ENCODE results near the gene SP2. TPM values are rescaled to one million over a fixed set of nuclear protein-coding genes. Genes with fewer than 3 reads are reported as not detected.
A peak's percentile ranks its signal among the peaks of the same experiment; 100 is the strongest.

SP2 gene
- total RNA-seq, 6 experiments from 2014 or later: 3.1 to 7.9 (median 5.5) TPM

DNA sequence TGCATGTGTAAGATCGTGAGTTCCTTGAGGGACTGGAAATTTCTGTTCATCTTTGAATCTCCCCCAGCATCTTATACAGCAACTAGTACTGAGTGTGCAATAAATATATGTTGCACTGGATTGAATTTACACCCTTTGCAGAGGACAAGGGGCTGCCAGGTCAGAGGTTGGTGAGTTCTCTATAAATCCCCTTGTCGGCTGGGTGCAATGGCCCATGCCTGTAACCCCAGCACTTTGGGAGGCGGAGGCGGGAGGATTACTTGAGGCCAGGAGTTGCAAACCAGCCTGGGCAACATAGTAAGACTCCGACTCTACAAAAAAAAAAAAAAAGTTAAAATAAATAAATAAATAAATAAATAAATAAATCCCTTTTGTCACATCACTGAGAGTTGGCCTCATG, 35.6 kb upstream of the SP2 start:
- 68% methylated on average over 2 of the region's 5 CpGs for WGBS (ENCODE audit: insufficient coverage, low coverage, low lambda C conversion rate, missing lambda C conversion rate)
- ATAC-seq (no peak), DNase-seq (peak in 1 of 3 donors; percentile 12)
- TF ChIP-seq, protein P1, sequence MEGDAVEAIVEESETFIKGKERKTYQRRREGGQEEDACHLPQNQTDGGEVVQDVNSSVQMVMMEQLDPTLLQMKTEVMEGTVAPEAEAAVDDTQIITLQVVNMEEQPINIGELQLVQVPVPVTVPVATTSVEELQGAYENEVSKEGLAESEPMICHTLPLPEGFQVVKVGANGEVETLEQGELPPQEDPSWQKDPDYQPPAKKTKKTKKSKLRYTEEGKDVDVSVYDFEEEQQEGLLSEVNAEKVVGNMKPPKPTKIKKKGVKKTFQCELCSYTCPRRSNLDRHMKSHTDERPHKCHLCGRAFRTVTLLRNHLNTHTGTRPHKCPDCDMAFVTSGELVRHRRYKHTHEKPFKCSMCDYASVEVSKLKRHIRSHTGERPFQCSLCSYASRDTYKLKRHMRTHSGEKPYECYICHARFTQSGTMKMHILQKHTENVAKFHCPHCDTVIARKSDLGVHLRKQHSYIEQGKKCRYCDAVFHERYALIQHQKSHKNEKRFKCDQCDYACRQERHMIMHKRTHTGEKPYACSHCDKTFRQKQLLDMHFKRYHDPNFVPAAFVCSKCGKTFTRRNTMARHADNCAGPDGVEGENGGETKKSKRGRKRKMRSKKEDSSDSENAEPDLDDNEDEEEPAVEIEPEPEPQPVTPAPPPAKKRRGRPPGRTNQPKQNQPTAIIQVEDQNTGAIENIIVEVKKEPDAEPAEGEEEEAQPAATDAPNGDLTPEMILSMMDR (IDR thresholded peaks at IDR 0.05): no peak
- no peak for TF ChIP-seq POLR2A (IDR thresholded peaks at IDR 0.05)
- Histone ChIP-seq H3K27me3 (no peaks in the 10 kb centered on the region), H3K27ac (no peak overlapping the region), H3K4me1 (no peaks in the 10 kb centered on the region), H3K4me3 (no peak overlapping the region), H3K9me3 (no peaks in the 10 kb centered on the region), H3K36me3 (no peaks in the 10 kb centered on the region)
- intact Hi-C loops (cut with DNase I): no loop called here

DNA sequence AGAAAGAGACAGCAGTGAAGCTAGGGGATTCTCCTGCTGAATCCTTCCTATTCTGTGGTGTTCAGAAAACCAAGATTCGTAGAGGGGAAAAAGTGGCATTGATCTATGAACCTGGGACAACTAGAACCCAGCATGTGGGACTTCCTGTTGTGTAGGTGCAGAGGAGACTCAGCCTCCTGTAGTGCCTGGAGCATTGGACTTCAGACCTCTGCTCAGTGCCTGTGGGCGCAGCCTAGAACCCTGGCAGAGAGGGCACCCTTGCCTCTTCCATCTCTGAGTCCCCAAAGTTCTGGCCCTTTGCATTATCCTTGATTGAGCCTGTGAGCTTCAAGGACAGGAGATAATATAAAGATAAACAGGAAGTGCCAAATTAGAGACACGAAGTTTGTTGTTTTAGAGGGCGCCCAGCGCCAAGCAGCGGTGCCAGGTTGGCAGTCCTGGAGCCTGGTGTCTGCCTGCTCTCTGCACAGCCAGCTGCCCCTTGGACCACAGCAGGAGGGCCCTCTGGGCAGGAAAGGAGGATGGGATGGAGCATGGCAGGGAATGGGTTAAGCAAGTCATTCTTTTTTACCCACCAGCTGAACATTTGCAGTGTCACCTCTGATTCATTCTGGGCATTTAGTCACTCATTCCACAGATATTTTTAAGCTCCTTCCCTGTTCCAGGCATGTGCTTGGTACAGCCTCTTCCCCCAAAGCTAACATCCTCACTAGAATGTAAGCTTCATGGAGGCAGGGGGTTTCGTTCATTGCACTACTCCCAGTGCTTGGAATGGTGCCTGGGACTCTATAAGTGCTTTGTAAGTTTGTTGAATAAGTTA, 33.2 kb upstream of the SP2 start:
- ATAC-seq: peak in 1 of 4 donors; percentile 35
- WGBS (ENCODE audit: insufficient coverage, low coverage, low lambda C conversion rate, missing lambda C conversion rate): 62% methylated on average over 6 of the region's 7 CpGs
- Histone ChIP-seq H3K36me3 (no peaks in the 10 kb centered on the region), H3K4me1 (no peaks in the 10 kb centered on the region), H3K9me3 (no peaks in the 10 kb centered on the region), H3K4me3 (no peak overlapping the region), H3K27me3 (no peaks in the 10 kb centered on the region), H3K27ac (no peak overlapping the region)
- DNase-seq: peak in 1 of 3 donors; percentile 32
- intact Hi-C loops (cut with DNase I): no loop called here
- TF ChIP-seq, protein P1 (IDR thresholded peaks at IDR 0.05): no peak
- TF ChIP-seq POLR2A (IDR thresholded peaks at IDR 0.05): no peak

DNA sequence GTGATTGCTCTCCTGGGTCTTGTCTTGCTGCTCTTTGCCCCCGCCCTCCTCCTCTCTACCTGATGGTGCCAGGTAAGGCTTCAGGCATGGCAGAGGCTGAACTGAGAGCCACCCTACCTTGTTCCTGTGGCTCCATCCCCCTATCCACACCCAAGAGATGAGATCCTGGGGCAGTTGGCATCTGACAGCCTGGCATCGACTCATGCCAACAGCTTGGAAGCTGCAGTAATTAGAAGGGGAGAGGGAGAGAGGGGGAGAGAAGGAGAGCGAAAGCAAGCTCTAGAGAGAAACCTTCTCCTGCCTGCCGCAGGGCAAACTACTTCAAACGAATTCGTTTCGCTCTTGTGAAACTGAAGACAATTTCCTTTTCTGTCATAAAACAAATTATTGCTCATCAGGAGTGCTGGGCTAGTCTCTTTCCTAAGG, 31.2 kb upstream of the SP2 start:
- no peaks in the 10 kb centered on the region for H3K27me3 ChIP-seq
- H3K4me3 ChIP-seq: no peak overlapping the region
- intact Hi-C loops (cut with DNase I): no loop called here
- peak in 1 of 3 donors; percentile 27 for DNase-seq
- no peak overlapping the region for H3K27ac ChIP-seq
- H3K9me3 ChIP-seq: no peaks in the 10 kb centered on the region
- no peaks in the 10 kb centered on the region for H3K36me3 ChIP-seq
- H3K4me1 ChIP-seq: no peaks in the 10 kb centered on the region
- TF ChIP-seq, protein P1 (IDR thresholded peaks at IDR 0.05): no peak
- TF ChIP-seq POLR2A (IDR thresholded peaks at IDR 0.05): no peak
- no peak for ATAC-seq
- WGBS (ENCODE audit: insufficient coverage, low coverage, low lambda C conversion rate, missing lambda C conversion rate): 57% methylated on average over 6 of the region's 7 CpGs

DNA sequence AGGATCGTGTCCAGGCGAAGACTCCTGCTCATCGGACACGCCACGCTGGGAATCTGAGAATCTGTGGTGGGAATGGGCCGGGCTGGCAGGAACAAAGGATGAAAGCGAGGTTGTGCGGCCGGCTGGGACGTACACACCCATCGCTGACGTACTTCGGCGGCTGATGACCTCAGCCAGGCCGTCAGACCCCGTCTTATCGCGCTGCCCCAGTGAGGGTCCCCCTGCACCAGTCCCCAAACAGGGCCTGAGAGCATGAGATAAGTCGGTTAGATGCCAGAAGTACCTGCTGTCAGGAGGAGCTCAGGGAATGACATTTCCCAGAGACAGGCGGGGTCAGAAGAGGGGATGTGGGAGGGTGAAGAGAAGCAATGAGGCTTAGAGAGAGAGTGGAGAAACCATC, 29.1 kb upstream of the SP2 start:
- no peaks in the 10 kb centered on the region for H3K27me3 ChIP-seq
- intact Hi-C loops (cut with DNase I): no loop called here
- DNase-seq (peak in 1 of 3 donors; percentile 31), ATAC-seq (no peak)
- no peaks in the 10 kb centered on the region for H3K9me3 ChIP-seq
- TF ChIP-seq, protein P1 (IDR thresholded peaks at IDR 0.05): no peak
- no peak for TF ChIP-seq POLR2A (IDR thresholded peaks at IDR 0.05)
- H3K4me1 ChIP-seq: no peaks in the 10 kb centered on the region
- no peak overlapping the region for H3K27ac ChIP-seq
- WGBS (ENCODE audit: insufficient coverage, low coverage, low lambda C conversion rate, missing lambda C conversion rate): 66% methylated on average over 10 of the region's 20 CpGs
- no peaks in the 10 kb centered on the region for H3K36me3 ChIP-seq
- H3K4me3 ChIP-seq: no peak overlapping the region
